Tibial artery (tissue), 4 donors: ENCODE measurements around the gene BAIAP2.
"Not testable (repeated sequence)": the region's sequence is repeated elsewhere in the genome, so short reads cannot be mapped to it uniquely, and the experiment has no call there.

ENCODE experiments used
- DNase-seq, 2 donors: peaks; one replicate each; pipeline ENCODE4 v3.0.0-alpha.2; 2019
- H3K27ac ChIP-seq, 2 donors: fragments of 200-600 bp; sonication (generic) in 1 of 2; 1 replicate in 1 of 2; 2 replicates in 1 of 2; pipeline ENCODE4 v1.5.1; 2018 to 2019; ENCODE audit warnings: mild to moderate bottlenecking in 1 of 2
- H3K27me3 ChIP-seq, 2 donors: fragments of 200-600 bp; sonication (generic) in 1 of 2; one replicate each; pipeline versions ENCODE4 v1.5.1 to v1.6.0; 2016 to 2019
- H3K36me3 ChIP-seq, 3 donors: fragments of 200-600 bp; sonication (generic) in 2 of 3; one replicate each; pipeline ENCODE4 v1.5.1; 2016 to 2019; ENCODE audit warnings: mild to moderate bottlenecking in 2 of 3
- H3K4me1 ChIP-seq, 4 donors: fragments of 200-600 bp; sonication (generic) in 2 of 4; 1 replicate in 3 of 4; 2 replicates in 1 of 4; pipeline ENCODE4 v1.5.1; 2016 to 2019
- H3K4me3 ChIP-seq, 2 donors: fragments of 200-600 bp; sonication (generic) in 1 of 2; 1 replicate in 1 of 2; 2 replicates in 1 of 2; pipeline ENCODE4 v1.5.1; 2018 to 2019; ENCODE audit warnings: mild to moderate bottlenecking in 2 of 2
- H3K9me3 ChIP-seq, 3 donors: fragments of 200-600 bp; sonication (generic) in 1 of 3; one replicate each; pipeline ENCODE4 v1.5.1; 2016 to 2019
- CTCF ChIP-seq, 2 experiments: fragments of 200-600 bp in 1 of 2; fragments of 450-650 bp in 1 of 2; IDR thresholded peaks; one replicate each; pipeline ENCODE4 v1.5.1; 2017 to 2019; ENCODE audit warnings: antibody characterized with exemption in 2 of 2, mild to moderate bottlenecking in 1 of 2, moderate library complexity in 1 of 2
- intact Hi-C: fragments of 100-400 bp; cut with DNase I; formaldehyde crosslinking; loops from one replicate; pipeline ENCODE4 v1.15.0; 2023; ENCODE audit warnings: low total_unique reads

Gene BAIAP2

GRCh38 chr17:81142301-81143199 is 107.6 kb downstream of the BAIAP2 start:
- intact Hi-C loops = loop anchor here (2.0 kb wide), 1 partner anchor 98 kb away; no protein-coding TSS in a partner anchor
- TF ChIP-seq CTCF (IDR thresholded peaks at IDR 0.05) = peak; percentile 70 to 72
- peak; percentile 75 to 86 for DNase-seq
- H3K27me3 ChIP-seq = peaks cover 0 to 13% of the 10 kb centered on the region in 2 donors
- H3K36me3 ChIP-seq = no peaks in the 10 kb centered on the region
- no peak overlapping the region for H3K4me3 ChIP-seq
- peaks cover 0 to 10% (median 4%) of the 10 kb centered on the region in 4 donors for H3K4me1 ChIP-seq
- H3K27ac ChIP-seq = no peak overlapping the region
- H3K9me3 ChIP-seq = no peaks in the 10 kb centered on the region

GRCh38 chr17:81143200-81143527 is 108.2 kb downstream of the BAIAP2 start:
- TF ChIP-seq CTCF (IDR thresholded peaks at IDR 0.05) = no peak
- no peak for DNase-seq
- H3K9me3 ChIP-seq = no peaks in the 10 kb centered on the region
- no peak overlapping the region for H3K4me3 ChIP-seq
- H3K27me3 ChIP-seq = peaks cover 0 to 14% of the 10 kb centered on the region in 2 donors
- no peaks in the 10 kb centered on the region for H3K36me3 ChIP-seq
- peaks cover 0 to 10% (median 4%) of the 10 kb centered on the region in 4 donors for H3K4me1 ChIP-seq
- intact Hi-C loops = loop anchor here (2.0 kb wide), 1 partner anchor 98 kb away; no protein-coding TSS in a partner anchor
- no peak overlapping the region for H3K27ac ChIP-seq

GRCh38 chr17:81143717-81144422 is 108.9 kb downstream of the BAIAP2 start:
- Histone ChIP-seq H3K27ac (no peak overlapping the region), H3K4me1 (peaks cover 0 to 10% (median 4%) of the 10 kb centered on the region in 4 donors), H3K9me3 (no peaks in the 10 kb centered on the region), H3K4me3 (no peak overlapping the region), H3K27me3 (peaks cover 0 to 18% of the 10 kb centered on the region in 2 donors), H3K36me3 (no peaks in the 10 kb centered on the region)
- intact Hi-C loops = loop anchor here (2.0 kb wide), 1 partner anchor 97 kb away; no protein-coding TSS in a partner anchor
- TF ChIP-seq CTCF (IDR thresholded peaks at IDR 0.05) = no peak
- no peak for DNase-seq

- H3K27me3 ChIP-seq = peaks cover 0 to 23% of the 10 kb centered on the region in 2 donors
- DNase-seq = no peak
- H3K4me3 ChIP-seq = no peak overlapping the region
- no peak overlapping the region for H3K27ac ChIP-seq
- no peaks in the 10 kb centered on the region for H3K9me3 ChIP-seq
- peaks cover 0 to 10% (median 4%) of the 10 kb centered on the region in 4 donors for H3K4me1 ChIP-seq
- no peaks in the 10 kb centered on the region for H3K36me3 ChIP-seq
- intact Hi-C loops = no loop called here
- no peak for TF ChIP-seq CTCF (IDR thresholded peaks at IDR 0.05)
Observed at GRCh38 chr17:81144423-81144781, 109.5 kb downstream of the BAIAP2 start.

GRCh38 chr17:81146208-81146607 is 111.3 kb downstream of the BAIAP2 start:
- H3K27me3 ChIP-seq = peaks cover 0 to 38% of the 10 kb centered on the region in 2 donors
- intact Hi-C loops, H3K27ac ChIP-seq, H3K36me3 ChIP-seq, H3K4me1 ChIP-seq, H3K9me3 ChIP-seq, DNase-seq, H3K4me3 ChIP-seq: not testable (repeated sequence)

GRCh38 chr17:81147701-81148100 is 112.8 kb downstream of the BAIAP2 start:
- H3K27me3 ChIP-seq = peaks cover 0 to 42% of the 10 kb centered on the region in 2 donors
- intact Hi-C loops = no loop called here

More at GRCh38 chr17:81147701-81148100, 112.8 kb downstream of the BAIAP2 start:
- no peak for TF ChIP-seq CTCF (IDR thresholded peaks at IDR 0.05)
- Histone ChIP-seq H3K4me3 (no peak overlapping the region), H3K36me3 (no peaks in the 10 kb centered on the region), H3K27ac (no peak overlapping the region), H3K9me3 (no peaks in the 10 kb centered on the region), H3K4me1 (peaks cover 0 to 5% (median 2%) of the 10 kb centered on the region in 4 donors)
- no peak for DNase-seq
